ENCODE results near the gene B3GALNT1.

Gene B3GALNT1, protein sequence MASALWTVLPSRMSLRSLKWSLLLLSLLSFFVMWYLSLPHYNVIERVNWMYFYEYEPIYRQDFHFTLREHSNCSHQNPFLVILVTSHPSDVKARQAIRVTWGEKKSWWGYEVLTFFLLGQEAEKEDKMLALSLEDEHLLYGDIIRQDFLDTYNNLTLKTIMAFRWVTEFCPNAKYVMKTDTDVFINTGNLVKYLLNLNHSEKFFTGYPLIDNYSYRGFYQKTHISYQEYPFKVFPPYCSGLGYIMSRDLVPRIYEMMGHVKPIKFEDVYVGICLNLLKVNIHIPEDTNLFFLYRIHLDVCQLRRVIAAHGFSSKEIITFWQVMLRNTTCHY

DNA sequence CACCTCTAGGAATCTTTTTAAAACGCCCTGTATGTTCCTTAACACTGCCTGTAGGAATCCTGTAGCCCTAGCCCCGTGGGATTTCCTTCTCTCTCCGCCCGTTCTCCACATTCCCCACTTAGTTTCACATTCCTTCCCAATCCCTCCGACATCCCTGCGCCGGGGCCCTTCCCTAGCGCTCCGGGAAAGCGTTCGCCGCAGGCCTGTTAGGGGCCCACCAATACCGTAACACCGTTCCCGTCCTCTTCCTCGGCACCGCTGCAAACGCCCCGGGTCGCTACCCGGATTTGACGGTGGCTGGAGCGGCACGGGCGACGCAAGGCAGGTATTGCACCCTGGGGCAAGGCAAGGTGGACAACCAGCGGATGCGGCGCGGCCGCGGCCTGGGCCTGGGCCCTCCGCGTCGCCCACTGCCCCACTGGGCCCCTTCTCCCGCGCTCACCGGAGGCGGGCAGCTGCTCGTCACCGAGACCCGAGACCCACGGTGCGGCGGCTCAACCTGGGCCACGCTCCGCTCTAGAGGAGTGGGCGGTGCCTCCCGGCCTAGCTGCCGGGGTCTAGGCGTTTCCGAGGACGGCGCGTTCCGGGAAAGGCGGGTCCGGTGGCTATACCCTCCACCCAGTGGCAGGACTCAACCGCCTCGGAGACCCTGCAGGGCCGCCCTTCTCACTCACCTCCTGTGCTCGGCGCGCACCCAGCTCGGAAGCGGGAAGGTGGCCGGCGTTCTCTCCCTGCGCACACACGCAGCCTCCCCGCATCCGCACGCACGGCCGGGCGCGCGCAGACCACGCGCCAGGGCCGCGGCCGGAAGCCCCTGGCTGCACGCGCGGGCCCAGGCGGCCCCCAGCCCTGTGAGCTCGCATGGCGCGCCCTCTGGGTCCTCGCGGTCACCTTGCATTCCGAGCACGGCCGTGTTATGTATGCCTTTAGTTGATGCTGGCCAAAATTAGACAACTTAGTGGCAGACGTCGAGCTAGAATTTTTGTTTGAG, at the start of gene B3GALNT1:
B3GALNT1 (minus strand) TSS at position 789 of the 991 bp plus-strand sequence. CDS start 18,595 bp downstream, outside the sequence.
- no peaks in the 10 kb centered on the region for H3K27me3 ChIP-seq (ENCODE audit: control insufficient read depth, insufficient read depth, low read length)
- H3K4me1 ChIP-seq (ENCODE audit: control insufficient read depth, insufficient read depth, low read length): no peaks in the 10 kb centered on the region
- peak within 1 kb of the TSS; percentile 79 for H3K4me3 ChIP-seq (ENCODE audit: low read length)
- H3K36me3 ChIP-seq (ENCODE audit: control insufficient read depth, insufficient read depth, low read length): no peaks in the 10 kb centered on the region
- H3K9ac ChIP-seq (ENCODE audit: low read length): peak within 1 kb of the TSS; percentile 26
- H3K27ac ChIP-seq (ENCODE audit: low read depth, low read length): peak within 1 kb of the TSS; percentile 27

DNA sequence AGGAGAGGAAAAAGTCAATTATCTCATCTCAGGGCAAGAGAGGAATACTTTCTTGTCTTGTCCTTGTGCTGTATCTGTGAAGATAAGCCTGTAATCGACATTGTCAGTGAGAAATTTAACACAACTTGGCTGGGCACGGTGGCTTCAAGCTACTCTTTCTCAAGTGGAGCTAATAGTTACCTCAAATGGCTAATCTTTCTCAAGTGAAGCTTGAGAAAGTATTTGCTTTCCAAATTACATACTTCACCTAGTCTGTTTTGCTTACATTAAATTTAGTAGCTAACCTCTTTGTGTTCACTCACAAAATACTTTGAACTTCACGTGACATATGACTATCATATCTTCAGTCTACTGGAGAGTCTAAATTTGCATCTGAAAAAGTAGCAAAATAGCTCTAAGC, 48.3 kb upstream of the B3GALNT1 start:
- Histone ChIP-seq H3K27me3 (ENCODE audit: control insufficient read depth, insufficient read depth, low read length) (no peaks in the 10 kb centered on the region), H3K9ac (ENCODE audit: low read length) (no peak overlapping the region), H3K36me3 (ENCODE audit: control insufficient read depth, insufficient read depth, low read length) (no peaks in the 10 kb centered on the region), H3K4me1 (ENCODE audit: control insufficient read depth, insufficient read depth, low read length) (no peaks in the 10 kb centered on the region), H3K27ac (ENCODE audit: low read depth, low read length) (no peak overlapping the region), H3K4me3 (ENCODE audit: low read length) (no peak overlapping the region)

DNA sequence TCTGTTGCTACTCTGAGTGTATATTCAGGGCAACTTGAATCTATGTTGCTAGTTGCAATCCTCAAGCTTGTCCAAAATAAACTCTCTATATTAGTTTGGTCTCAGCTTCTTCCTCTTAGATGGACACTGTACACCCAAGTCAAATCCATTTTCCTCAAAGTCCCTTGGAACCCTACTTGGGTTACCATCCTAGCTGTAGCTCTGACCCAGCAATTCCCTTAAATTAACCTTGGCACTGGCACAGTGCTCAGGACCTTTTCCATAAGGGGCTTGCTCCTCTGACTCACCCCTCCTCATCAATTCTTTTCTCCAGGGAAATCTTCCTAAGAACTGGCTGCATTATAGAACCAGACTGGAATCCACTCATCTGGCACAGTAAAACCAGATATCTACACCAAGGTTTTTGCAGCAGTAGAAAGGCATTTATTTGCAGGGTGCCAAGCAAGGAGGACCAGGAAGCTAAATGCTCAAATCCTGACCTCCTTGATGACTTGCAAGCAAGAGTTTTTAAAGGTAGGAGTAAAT, 44.9 kb upstream of the B3GALNT1 start:
- Histone ChIP-seq H3K4me1 (ENCODE audit: control insufficient read depth, insufficient read depth, low read length) (no peaks in the 10 kb centered on the region), H3K27ac (ENCODE audit: low read depth, low read length) (no peak overlapping the region), H3K36me3 (ENCODE audit: control insufficient read depth, insufficient read depth, low read length) (no peaks in the 10 kb centered on the region), H3K9ac (ENCODE audit: low read length) (no peak overlapping the region), H3K4me3 (ENCODE audit: low read length) (no peak overlapping the region), H3K27me3 (ENCODE audit: control insufficient read depth, insufficient read depth, low read length) (no peaks in the 10 kb centered on the region)

DNA sequence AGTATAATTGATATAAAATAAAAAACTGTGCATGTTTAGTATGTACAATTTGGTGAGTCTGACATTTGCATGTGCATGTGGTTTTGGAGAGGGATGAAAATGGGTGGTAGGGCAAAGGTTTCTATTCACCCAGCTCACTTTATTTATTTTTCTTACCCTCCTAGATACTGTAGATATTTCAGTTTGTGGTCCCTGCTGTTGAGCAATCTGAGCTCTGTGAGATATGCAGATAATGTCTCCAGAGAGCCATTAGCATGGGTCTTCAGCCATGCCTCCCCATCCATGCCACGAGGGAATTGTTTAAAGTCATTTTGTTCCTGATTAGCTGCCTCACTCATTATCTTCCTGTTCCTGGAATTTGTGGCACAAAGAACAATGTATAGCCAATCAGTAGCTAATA, 44.4 kb upstream of the B3GALNT1 start:
- Histone ChIP-seq H3K4me3 (ENCODE audit: low read length) (no peak overlapping the region), H3K27ac (ENCODE audit: low read depth, low read length) (no peak overlapping the region), H3K9ac (ENCODE audit: low read length) (no peak overlapping the region), H3K4me1 (ENCODE audit: control insufficient read depth, insufficient read depth, low read length) (no peaks in the 10 kb centered on the region), H3K36me3 (ENCODE audit: control insufficient read depth, insufficient read depth, low read length) (no peaks in the 10 kb centered on the region), H3K27me3 (ENCODE audit: control insufficient read depth, insufficient read depth, low read length) (no peaks in the 10 kb centered on the region)

DNA sequence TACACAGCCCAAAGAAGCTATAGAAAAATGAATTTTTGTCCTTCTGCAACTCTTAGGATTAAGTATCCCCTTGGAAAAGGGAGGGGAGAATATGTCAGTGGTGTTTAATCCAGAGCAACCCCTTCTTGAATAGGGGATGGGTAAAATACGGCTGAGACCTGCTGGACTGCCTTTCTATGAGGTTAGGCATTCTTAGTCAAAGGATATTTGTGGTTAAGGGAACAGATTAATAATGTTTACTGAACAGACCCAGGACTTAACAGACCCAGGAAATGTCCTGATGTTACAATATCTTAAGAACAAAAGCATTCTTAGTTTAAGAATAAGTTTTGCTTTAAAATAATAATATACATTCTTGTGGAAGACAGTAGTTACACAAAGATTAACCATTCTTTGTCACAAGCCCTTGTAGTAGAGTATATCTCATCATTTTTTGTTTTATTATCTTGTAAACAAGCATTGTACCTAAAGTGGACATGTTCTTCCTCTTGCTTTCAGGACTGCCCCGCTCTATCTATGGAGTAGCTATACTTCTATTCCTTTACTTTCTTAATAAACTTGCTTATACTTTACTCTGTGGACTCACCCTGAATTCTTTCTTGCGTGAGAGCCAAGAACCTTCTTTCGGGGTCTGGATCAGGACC, 43.8 kb upstream of the B3GALNT1 start:
- Histone ChIP-seq H3K4me3 (ENCODE audit: low read length) (no peak overlapping the region), H3K27me3 (ENCODE audit: control insufficient read depth, insufficient read depth, low read length) (no peaks in the 10 kb centered on the region), H3K27ac (ENCODE audit: low read depth, low read length) (no peak overlapping the region), H3K36me3 (ENCODE audit: control insufficient read depth, insufficient read depth, low read length) (no peaks in the 10 kb centered on the region), H3K9ac (ENCODE audit: low read length) (no peak overlapping the region), H3K4me1 (ENCODE audit: control insufficient read depth, insufficient read depth, low read length) (no peaks in the 10 kb centered on the region)

DNA sequence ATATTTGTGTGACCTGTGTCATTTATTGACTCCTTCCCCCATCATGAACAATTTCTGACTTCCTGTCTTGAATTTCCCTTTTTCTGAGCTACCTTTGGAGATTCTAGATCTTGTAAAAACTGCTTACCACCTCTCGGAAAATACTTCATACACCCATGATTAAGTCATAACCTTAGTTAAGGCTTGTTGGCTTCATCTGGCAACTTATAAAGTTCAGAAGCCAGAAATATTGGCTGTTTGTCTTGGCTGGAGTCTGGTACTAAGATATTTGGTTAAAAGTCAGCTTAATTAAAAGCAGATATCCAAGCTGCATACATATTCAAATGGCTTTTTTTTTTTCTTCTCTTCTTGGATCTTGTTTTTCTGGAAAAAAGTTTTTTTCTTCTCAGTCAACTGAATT, 37.3 kb upstream of the B3GALNT1 start:
- Histone ChIP-seq H3K27me3 (ENCODE audit: control insufficient read depth, insufficient read depth, low read length) (no peaks in the 10 kb centered on the region), H3K4me3 (ENCODE audit: low read length) (no peak overlapping the region), H3K36me3 (ENCODE audit: control insufficient read depth, insufficient read depth, low read length) (no peaks in the 10 kb centered on the region), H3K9ac (ENCODE audit: low read length) (no peak overlapping the region), H3K4me1 (ENCODE audit: control insufficient read depth, insufficient read depth, low read length) (no peaks in the 10 kb centered on the region), H3K27ac (ENCODE audit: low read depth, low read length) (no peak overlapping the region)

DNA sequence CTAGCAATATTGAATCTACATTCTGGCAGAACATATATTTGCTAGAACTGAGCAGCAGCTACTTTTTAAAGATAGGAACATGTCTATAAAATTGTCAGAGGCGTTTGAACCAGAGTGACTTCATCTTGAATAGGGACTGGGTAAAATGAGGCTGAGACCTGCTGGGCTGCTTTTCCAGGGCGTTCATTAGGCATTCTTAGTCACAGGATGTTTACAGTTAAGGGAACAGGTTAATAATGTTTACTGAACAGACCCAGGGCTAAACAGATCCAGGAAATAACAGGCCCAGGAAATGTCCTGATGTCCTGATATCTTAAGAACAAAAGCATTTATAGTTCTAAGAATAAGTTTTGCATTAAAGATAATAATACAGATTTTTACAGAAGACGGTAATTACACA, 34.5 kb upstream of the B3GALNT1 start:
- Histone ChIP-seq H3K4me1 (ENCODE audit: control insufficient read depth, insufficient read depth, low read length) (no peaks in the 10 kb centered on the region), H3K27ac (ENCODE audit: low read depth, low read length) (no peak overlapping the region), H3K27me3 (ENCODE audit: control insufficient read depth, insufficient read depth, low read length) (no peaks in the 10 kb centered on the region)

DNA sequence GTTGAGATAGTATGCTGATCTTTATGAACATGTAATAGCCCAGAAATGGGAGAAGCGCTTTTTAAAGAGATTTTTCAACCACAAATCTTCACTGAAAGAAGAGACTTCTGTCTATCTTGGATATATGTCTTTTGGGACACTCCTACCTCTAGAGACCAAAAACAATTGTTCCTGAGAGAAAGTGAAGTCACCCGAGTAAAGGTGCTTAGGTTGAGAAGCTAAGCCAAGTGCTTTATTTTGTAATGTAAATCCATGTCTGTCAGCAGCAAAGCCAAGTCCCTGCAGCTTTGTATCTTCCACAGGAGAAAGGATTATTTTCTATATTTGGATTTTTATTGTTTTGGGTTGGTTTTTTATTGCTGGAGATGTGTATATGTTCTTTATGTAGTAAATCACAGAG, 32.1 kb upstream of the B3GALNT1 start:
- Histone ChIP-seq H3K27me3 (ENCODE audit: control insufficient read depth, insufficient read depth, low read length) (no peaks in the 10 kb centered on the region), H3K27ac (ENCODE audit: low read depth, low read length) (no peak overlapping the region), H3K4me3 (ENCODE audit: low read length) (no peak overlapping the region), H3K4me1 (ENCODE audit: control insufficient read depth, insufficient read depth, low read length) (no peaks in the 10 kb centered on the region), H3K36me3 (ENCODE audit: control insufficient read depth, insufficient read depth, low read length) (no peaks in the 10 kb centered on the region), H3K9ac (ENCODE audit: low read length) (no peak overlapping the region)

More for the DNA sequence above, 34.5 kb upstream of the B3GALNT1 start:
- no peaks in the 10 kb centered on the region for H3K36me3 ChIP-seq (ENCODE audit: control insufficient read depth, insufficient read depth, low read length)
- no peak overlapping the region for H3K9ac ChIP-seq (ENCODE audit: low read length)
- H3K4me3 ChIP-seq (ENCODE audit: low read length): no peak overlapping the region

DNA sequence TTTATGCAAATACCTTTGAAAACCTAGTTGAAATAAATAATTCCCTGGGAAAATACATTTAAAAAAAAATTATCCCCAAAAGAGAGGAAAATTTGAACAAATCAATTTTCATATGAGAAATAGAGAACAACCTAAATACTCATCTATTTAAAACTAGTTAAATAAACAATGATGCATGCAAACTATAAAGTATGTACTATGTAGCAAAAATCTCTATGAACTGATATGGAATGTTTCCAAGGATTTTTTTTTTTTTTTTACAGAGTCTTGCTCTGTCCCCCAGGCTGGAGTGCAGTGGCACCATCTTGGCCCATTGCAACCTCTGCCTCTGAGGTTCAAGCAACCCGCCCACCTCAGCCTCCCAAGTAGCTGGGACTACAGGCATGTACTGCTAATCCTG, 27.2 kb upstream of the B3GALNT1 start:
- Histone ChIP-seq H3K4me3 (ENCODE audit: low read length) (no peak overlapping the region), H3K27me3 (ENCODE audit: control insufficient read depth, insufficient read depth, low read length) (no peaks in the 10 kb centered on the region), H3K4me1 (ENCODE audit: control insufficient read depth, insufficient read depth, low read length) (no peaks in the 10 kb centered on the region)

DNA sequence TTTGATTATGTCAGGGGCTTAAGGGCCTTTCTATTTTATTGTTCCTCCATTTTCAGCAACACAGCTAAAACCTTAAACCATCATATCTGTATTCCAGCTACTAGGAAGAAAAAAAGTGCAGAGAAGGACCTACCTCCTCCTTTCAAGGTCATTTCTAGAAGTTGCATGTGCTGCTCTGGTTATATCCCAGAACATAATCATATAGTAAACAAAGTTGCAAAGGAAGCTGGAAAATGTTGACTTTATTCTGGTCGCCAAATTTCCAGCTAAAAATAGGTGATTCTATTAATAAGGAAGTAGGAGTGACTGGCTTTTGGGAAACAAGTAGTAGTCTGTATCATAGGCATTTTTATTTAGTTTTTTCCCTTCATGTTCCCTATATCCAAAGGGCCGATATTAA, 21.3 kb upstream of the B3GALNT1 start:
- no peak overlapping the region for H3K27ac ChIP-seq (ENCODE audit: low read depth, low read length)
- no peak overlapping the region for H3K9ac ChIP-seq (ENCODE audit: low read length)
- no peaks in the 10 kb centered on the region for H3K4me1 ChIP-seq (ENCODE audit: control insufficient read depth, insufficient read depth, low read length)
- H3K27me3 ChIP-seq (ENCODE audit: control insufficient read depth, insufficient read depth, low read length): no peaks in the 10 kb centered on the region
- H3K4me3 ChIP-seq (ENCODE audit: low read length): no peak overlapping the region
- H3K36me3 ChIP-seq (ENCODE audit: control insufficient read depth, insufficient read depth, low read length): no peaks in the 10 kb centered on the region

More for the DNA sequence above, 27.2 kb upstream of the B3GALNT1 start:
- H3K9ac ChIP-seq (ENCODE audit: low read length): no peak overlapping the region
- no peaks in the 10 kb centered on the region for H3K36me3 ChIP-seq (ENCODE audit: control insufficient read depth, insufficient read depth, low read length)
- no peak overlapping the region for H3K27ac ChIP-seq (ENCODE audit: low read depth, low read length)

DNA sequence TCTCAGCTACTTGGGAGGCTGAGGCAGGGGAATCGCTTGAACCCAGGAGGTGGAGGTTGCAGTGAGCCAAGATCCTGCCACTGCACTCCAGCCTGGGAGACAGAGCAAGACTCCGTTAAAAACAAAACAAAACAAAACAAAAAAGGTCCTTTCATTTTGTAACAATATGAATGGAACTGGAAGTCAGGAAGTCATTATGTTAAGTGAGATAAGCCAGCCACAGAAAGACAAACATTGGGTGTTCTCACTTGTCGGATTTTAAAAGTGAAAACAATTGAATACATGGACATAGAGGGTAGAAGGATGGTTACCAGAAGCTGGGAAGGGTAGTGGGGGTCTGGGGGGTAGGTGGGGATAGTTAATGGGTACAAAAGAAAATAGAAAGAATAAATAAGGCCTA, 12.5 kb upstream of the B3GALNT1 start:
- Histone ChIP-seq H3K4me3 (ENCODE audit: low read length) (no peak overlapping the region), H3K27ac (ENCODE audit: low read depth, low read length) (no peak overlapping the region), H3K27me3 (ENCODE audit: control insufficient read depth, insufficient read depth, low read length) (no peaks in the 10 kb centered on the region)

DNA sequence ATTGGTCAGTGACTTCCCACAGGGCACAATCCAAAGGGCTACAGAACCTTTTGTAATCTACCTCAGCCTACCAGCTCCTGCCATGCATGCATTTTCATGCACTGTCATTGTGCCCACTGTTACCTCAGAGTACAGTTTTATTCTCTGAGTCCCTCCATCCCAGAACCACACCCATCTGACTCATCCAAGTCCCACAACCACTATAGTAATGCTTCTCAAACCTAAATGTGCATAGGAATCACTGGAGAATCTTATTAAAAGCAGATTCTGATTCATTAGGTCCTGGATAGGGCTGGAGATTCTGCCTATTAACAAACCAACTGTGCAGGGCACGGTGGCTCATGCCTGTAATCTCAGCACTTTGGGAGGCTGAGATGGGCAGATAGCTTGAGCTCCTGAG, 3.7 kb upstream of the B3GALNT1 start:
- Histone ChIP-seq H3K4me3 (ENCODE audit: low read length) (no peak overlapping the region), H3K4me1 (ENCODE audit: control insufficient read depth, insufficient read depth, low read length) (no peaks in the 10 kb centered on the region), H3K36me3 (ENCODE audit: control insufficient read depth, insufficient read depth, low read length) (no peaks in the 10 kb centered on the region), H3K27me3 (ENCODE audit: control insufficient read depth, insufficient read depth, low read length) (no peaks in the 10 kb centered on the region), H3K9ac (ENCODE audit: low read length) (no peak overlapping the region), H3K27ac (ENCODE audit: low read depth, low read length) (no peak overlapping the region)

More for the DNA sequence above, 12.5 kb upstream of the B3GALNT1 start:
- no peak overlapping the region for H3K9ac ChIP-seq (ENCODE audit: low read length)
- no peaks in the 10 kb centered on the region for H3K4me1 ChIP-seq (ENCODE audit: control insufficient read depth, insufficient read depth, low read length)
- no peaks in the 10 kb centered on the region for H3K36me3 ChIP-seq (ENCODE audit: control insufficient read depth, insufficient read depth, low read length)
